Hindlimb muscle (tissue), 1 donor: Measurements from ENCODE around the gene ZNF668. TPM values are rescaled to one million over a fixed set of nuclear protein-coding genes. Genes with fewer than 3 reads are reported as not detected.
A peak's percentile ranks its signal among the peaks of the same experiment; 100 is the strongest.

Experiments
- DNase-seq: peaks from one replicate; pipeline ENCODE4 v3.0.0-alpha.2; 2013
- polyA plus RNA-seq: library from polyadenylated mRNA; unstranded; fragments of 120-200 nt; gene quantifications from one replicate; pipeline ENCODE4 v1.2.1, GENCODE V29; 2013; ENCODE audit not compliant: insufficient read length

The ZNF668 gene
- polyA plus RNA-seq, 1 donor = 11.2 TPM

DNA sequence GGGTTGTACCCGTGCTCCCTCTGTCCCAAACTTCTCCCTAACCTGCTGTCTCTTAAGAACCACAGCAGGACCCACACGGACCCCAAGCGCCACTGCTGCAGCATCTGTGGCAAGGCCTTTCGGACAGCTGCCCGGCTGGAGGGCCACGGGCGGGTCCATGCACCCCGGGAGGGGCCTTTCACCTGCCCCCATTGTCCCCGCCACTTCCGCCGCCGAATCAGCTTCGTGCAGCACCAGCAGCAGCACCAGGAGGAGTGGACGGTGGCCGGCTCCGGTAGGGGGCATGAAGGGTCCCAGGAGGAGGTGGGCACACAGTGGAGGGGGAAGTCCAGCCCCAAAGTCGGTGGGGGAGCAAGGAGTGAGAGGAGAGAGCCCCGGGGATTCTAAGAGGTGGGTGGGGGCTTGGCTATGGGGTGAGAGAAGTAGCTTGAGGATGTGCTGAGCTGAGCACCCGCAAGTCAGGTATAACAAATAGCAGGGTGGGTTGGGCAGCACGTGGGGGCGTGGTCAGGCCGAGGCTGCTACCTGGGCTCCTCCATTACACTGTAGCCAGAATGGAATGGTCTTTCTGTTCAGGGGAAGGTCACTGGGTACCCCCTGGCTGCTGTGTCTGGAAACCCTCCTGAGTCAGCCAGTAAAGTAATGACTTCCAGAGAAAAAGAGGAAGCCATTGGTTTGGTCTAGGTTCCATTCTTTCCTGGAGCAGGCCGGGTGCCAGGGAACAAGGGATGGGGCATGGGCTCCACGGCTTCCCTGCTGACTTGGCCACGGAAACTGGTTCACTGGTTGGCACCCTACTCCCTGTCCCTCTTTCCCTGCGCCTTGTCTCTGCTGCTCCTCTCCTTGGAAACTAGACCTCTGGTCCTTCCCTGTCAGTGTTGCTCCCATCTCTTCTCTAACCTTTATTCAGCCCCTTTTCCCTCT is 7.7 kb upstream of the ZNF668 start:
- no peak for DNase-seq

GRCh38 chr16:31080756-31081419 is 6.8 kb upstream of the ZNF668 start:
- DNase-seq = no peak

DNA sequence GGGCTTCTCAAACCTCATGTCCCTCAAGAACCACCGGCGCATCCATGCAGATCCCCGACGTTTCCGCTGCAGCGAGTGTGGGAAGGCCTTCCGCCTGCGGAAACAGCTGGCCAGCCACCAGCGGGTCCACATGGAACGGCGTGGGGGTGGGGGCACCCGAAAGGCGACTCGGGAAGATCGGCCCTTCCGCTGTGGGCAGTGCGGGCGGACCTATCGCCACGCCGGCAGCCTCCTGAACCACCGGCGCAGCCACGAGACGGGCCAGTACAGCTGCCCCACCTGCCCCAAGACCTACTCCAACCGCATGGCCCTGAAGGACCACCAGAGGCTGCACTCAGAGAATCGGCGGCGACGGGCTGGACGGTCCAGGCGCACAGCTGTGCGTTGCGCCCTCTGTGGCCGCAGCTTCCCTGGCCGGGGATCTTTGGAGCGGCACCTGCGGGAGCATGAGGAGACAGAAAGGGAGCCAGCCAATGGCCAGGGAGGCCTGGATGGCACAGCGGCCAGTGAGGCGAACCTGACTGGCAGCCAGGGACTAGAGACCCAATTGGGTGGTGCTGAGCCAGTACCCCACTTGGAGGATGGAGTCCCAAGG is 6.1 kb upstream of the ZNF668 start:
- DNase-seq = no peak

- no peak for DNase-seq
Observed at GRCh38 chr16:31079342-31079944, 5.4 kb upstream of the ZNF668 start.

GRCh38 chr16:31078597-31079341 is 4.7 kb upstream of the ZNF668 start:
- DNase-seq = no peak

DNA sequence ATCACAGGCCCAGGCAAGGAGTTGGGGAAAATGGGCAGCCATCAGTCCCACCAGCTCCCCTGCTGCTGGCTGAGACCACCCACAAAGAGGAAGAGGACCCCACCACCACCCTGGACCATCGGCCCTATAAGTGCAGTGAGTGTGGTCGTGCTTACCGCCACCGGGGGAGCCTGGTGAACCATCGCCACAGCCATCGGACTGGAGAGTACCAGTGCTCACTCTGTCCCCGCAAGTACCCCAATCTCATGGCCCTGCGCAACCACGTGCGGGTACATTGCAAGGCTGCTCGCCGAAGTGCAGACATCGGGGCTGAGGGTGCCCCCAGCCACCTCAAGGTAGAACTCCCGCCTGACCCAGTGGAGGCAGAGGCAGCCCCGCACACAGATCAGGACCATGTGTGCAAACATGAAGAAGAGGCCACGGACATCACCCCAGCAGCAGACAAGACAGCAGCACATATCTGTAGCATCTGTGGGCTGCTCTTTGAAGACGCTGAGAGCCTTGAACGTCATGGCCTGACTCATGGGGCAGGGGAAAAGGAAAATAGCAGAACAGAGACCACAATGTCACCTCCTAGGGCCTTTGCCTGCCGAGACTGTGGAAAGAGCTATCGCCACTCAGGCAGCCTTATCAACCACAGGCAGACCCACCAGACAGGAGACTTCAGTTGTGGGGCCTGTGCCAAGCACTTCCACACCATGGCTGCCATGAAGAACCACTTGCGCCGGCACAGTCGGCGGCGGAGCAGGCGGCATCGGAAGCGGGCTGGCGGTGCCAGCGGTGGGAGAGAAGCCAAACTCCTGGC is 3.8 kb upstream of the ZNF668 start:
- no peak for DNase-seq

- no peak for DNase-seq
Observed at GRCh38 chr16:31077024-31077423, 3.0 kb upstream of the ZNF668 start.

DNA sequence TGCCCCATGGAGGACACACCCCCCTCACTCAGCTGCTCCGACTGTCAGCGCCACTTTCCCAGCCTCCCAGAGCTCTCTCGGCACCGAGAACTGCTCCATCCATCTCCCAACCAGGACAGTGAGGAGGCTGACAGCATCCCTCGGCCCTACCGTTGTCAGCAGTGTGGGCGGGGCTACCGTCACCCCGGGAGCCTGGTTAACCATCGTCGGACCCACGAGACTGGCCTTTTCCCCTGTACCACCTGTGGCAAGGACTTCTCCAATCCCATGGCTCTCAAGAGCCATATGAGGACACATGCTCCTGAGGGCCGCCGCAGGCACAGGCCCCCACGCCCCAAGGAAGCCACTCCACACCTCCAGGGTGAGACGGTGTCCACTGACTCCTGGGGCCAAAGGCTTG is 2.3 kb upstream of the ZNF668 start:
- no peak for DNase-seq

GRCh38 chr16:31074814-31075183 is 759 bp upstream of the ZNF668 start:
- no peak for DNase-seq

- DNase-seq = peak; percentile 95
Observed at GRCh38 chr16:31073142-31073969, 684 bp downstream of the ZNF668 start.

GRCh38 chr16:31072540-31073141 is 1.4 kb downstream of the ZNF668 start:
- DNase-seq = no peak

DNA sequence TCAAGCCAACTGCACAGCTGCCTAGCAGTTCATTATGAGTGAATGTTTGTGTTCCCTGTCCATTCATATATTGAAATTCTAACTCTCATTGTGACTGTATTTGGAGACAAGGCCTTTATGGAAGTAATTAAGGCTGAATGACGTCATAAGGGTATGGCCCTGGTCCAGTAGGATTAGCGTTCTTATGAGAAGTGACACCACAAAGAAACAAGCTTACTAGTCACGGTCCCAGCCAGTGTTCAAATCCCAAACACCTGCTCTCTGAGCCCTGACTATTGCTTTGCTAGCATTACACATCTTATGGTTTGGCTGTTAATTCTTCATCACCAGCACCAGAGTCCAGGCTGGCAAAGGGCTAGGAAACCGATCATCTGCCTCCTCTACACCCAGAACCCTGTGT is 2.2 kb downstream of the ZNF668 start:
- peak; percentile 63 for DNase-seq

DNA sequence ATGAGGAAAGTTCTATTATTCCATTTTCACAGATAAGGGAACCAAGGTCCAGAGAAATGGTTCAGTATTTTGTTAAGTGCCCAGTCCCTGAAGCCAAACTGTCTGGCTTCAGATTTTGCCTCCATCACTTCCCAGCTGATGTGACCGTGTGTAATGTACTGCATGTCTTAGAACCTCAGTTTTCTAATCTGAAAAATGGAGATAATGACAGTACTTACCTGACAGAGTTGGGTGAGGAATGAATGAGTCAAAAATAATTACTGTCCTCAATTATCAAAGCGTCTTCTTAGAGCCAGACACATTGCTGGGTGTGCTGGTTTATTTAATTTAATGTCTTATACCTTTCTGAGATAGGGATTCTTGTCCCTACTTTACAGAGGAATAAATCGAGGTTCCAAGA is 6.7 kb downstream of the ZNF668 start:
- DNase-seq = no peak

- DNase-seq = peak; percentile 89
Observed at GRCh38 chr16:31064882-31065461, 9.1 kb downstream of the ZNF668 start.

GRCh38 chr16:31063843-31064611 is 10.0 kb downstream of the ZNF668 start:
- no peak for DNase-seq

- DNase-seq = no peak
Observed at GRCh38 chr16:31063495-31063842, 10.6 kb downstream of the ZNF668 start.

DNA sequence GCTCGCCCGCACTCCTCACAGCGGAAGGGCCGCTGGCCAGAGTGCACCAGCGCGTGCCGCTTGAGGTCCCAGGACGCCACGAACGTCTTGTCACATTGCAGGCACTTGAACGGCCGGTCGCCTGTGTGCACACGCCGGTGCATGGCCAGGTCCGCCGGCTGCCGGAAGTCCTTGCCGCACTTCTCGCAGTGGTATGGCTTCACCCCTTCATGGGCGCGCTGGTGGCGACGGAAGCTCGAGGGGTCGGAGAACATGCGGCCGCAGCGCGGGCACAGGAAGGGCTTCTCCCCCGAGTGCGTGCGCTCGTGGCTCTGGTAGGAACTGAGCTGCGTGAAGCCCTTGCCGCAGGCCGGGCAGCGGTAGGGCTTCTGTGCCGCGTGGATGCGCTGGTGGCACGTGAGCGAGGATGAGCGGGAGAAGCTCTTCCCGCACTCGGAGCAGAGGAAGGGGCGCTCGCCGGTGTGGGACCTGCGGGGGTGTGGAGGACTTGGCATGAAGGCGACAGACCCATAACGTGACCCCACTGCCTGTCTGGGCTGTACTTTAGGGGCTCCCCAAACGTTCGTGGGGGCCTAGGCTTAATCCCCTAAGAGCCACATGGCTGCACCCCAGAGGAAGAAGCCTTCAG is 12.1 kb downstream of the ZNF668 start:
- no peak for DNase-seq

DNA sequence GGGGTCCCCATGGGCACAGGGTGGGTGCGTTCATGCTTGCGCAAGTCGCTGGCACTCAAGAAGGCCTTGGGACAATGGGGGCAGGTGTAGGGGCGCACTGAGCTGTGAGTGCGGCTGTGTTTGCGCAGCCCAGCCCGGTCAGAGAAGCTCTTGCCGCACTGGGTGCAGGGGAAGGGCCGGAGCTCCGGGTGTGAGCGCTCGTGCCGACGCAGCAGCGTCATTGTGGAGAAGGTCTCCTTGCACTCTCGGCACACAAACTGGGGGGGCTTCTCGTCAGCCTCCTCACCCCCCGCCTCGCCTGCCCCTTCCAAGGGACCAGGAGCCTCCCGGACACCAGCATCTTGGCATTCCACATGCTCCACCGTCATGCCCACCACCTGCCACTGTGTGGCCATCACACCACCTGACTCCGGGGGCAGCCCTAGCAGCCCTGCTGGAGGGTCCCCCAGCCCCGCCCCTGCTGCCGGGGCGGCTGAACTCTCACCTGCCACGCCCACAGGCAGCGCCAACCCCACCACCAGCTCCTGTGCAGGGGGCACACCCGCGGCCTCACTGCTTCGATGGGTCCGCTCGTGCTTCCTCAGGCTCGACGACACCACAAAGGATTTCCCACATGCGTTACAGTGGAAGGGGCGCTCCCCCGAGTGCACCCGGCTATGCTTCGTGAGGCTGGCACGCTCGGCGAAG is 12.8 kb downstream of the ZNF668 start:
- DNase-seq = no peak
